Measurements from ENCODE around the gene HELQ.

The HELQ gene

DNA sequence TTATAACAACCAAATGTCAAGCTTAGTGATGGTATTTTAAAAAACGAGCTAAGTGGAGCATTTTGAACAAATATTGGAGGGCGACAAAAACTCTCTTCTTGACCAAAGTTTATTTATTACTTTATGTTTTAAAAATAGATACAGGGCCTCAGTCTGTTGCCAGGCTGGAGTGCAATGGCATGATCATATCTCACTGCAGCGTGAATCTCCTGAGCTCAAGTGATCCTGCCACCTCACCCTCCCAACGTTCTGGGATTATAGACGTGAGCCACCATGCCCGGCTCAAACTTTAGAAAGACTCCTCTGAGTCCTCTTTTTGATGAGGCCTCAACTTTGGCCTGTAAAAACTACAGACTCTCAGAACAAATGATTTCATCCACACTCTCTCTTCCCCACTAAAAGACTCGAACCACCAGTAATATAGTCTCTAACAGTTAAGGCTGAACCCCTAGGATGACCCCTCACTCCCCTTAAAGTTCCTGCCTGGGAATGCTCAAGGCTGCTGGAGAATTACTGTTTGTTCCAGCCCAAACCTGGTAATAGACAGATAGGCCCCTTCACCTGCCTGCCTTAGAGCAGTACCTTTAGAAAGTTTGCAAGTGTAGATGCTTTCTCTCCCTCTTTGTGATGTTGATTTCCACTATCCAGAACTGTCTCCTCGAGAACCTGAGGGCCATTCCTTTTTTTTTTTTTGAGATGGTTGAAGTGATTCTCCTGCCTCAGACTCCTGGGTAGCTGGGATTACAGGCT, 65.7 kb downstream of the HELQ start:
- DNase-seq (ENCODE audit: low spot score in 2 of 2) (no peak), ATAC-seq (no peak)
- Mint-ChIP-seq H3K4me3 (no peak overlapping the region), H3K4me1 (no peaks in the 10 kb centered on the region), H3K9me3 (no peaks in the 10 kb centered on the region), H3K36me3 (no peaks in the 10 kb centered on the region), H3K27ac (no peak overlapping the region)

DNA sequence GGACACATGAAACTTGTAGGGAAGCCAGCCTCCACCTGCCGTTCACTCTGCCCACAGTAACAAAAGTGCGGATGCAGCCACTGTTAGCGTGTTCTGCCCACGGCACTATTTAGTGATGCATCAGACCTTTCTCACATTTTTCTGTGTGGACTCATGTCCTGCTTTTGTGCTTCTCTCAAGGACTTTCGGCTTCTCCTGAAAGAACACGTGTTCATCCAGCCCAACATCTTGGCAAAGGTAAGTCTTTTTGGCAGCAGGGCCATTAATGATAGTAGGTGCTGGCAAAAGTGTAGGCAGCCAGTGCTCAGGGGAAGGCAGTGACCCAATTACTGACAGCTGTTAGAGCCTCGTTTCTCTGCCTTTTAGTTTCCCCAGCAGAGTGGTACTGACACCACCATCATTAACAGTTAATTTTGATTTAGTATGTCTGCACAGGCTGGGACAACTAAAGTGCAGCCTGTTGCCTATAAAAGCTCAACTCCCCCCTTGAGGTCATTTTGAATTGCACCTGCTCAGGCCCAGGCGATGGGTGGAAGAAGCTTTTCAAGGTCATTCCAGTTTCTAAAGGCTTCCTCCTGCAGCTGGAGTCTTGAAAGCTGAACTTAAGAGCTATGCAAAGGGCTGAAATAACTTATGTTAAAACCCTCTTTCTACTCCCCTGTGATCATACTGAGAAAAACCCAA, 66.4 kb downstream of the HELQ start:
- DNase-seq (ENCODE audit: low spot score in 2 of 2): no peak
- H3K36me3 Mint-ChIP-seq: no peaks in the 10 kb centered on the region
- no peak overlapping the region for H3K27ac Mint-ChIP-seq
- ATAC-seq: no peak
- no peaks in the 10 kb centered on the region for H3K9me3 Mint-ChIP-seq
- no peaks in the 10 kb centered on the region for H3K4me1 Mint-ChIP-seq
- no peak overlapping the region for H3K4me3 Mint-ChIP-seq

GRCh38 chr4:83388313-83388676, 67.3 kb downstream of the HELQ start:
- Mint-ChIP-seq H3K36me3 (no peaks in the 10 kb centered on the region), H3K9me3 (no peaks in the 10 kb centered on the region), H3K27ac (peak overlapping the region; percentile 56), H3K4me1 (no peaks in the 10 kb centered on the region), H3K4me3 (no peak overlapping the region)
- DNase-seq (ENCODE audit: low spot score in 2 of 2): no peak
- peak; percentile 45 for ATAC-seq

GRCh38 chr4:83387476-83388312, 67.9 kb downstream of the HELQ start:
- Mint-ChIP-seq H3K27ac (peak overlapping the region; percentile 56), H3K4me1 (no peaks in the 10 kb centered on the region), H3K9me3 (no peaks in the 10 kb centered on the region), H3K4me3 (no peak overlapping the region), H3K36me3 (no peaks in the 10 kb centered on the region)
- DNase-seq (ENCODE audit: low spot score in 2 of 2) (no peak), ATAC-seq (no peak)

GRCh38 chr4:83387012-83387411, 68.6 kb downstream of the HELQ start:
- Mint-ChIP-seq H3K9me3 (no peaks in the 10 kb centered on the region), H3K27ac (no peak overlapping the region), H3K4me3 (no peak overlapping the region), H3K4me1 (no peaks in the 10 kb centered on the region), H3K36me3 (no peaks in the 10 kb centered on the region)
- ATAC-seq (no peak), DNase-seq (ENCODE audit: low spot score in 2 of 2) (no peak)

DNA sequence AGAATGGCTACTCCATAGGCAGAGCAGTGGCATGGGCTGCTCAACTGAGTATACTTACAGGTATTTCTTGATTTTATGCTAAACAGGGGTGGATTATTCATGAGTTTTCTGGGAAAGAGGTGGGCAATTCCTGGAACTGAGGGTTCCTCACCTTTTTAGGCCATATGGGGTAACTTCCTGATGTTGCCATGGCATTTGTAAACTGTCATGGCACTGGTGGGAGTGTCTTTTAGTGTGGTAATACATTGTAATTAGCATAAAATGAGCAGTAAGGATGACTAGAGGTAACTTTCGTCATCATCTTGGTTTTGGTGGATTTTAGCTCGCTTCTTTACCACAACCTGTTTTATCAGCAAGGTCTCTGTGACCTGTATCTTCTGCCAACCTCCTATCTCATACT, 72.8 kb downstream of the HELQ start:
- DNase-seq (ENCODE audit: low spot score in 2 of 2): no peak
- Mint-ChIP-seq H3K4me3 (no peak overlapping the region), H3K4me1 (no peaks in the 10 kb centered on the region), H3K9me3 (peaks cover 3% of the 10 kb centered on the region), H3K27ac (no peak overlapping the region), H3K36me3 (no peaks in the 10 kb centered on the region)
- no peak for ATAC-seq

GRCh38 chr4:83381173-83381572, 74.5 kb downstream of the HELQ start:
- Mint-ChIP-seq H3K27ac (no peak overlapping the region), H3K4me1 (no peaks in the 10 kb centered on the region), H3K36me3 (no peaks in the 10 kb centered on the region), H3K9me3 (peaks cover 3% of the 10 kb centered on the region), H3K4me3 (no peak overlapping the region)
- DNase-seq (ENCODE audit: low spot score in 2 of 2) (no peak), ATAC-seq (no peak)

GRCh38 chr4:83378419-83378818, 77.2 kb downstream of the HELQ start:
- no peaks in the 10 kb centered on the region for H3K4me1 Mint-ChIP-seq
- no peaks in the 10 kb centered on the region for H3K36me3 Mint-ChIP-seq
- DNase-seq (ENCODE audit: low spot score in 2 of 2) (no peak), ATAC-seq (no peak)
- no peak overlapping the region for H3K27ac Mint-ChIP-seq
- H3K4me3 Mint-ChIP-seq: no peak overlapping the region
- H3K9me3 Mint-ChIP-seq: peaks cover 3% of the 10 kb centered on the region

- no peaks in the 10 kb centered on the region for H3K36me3 Mint-ChIP-seq
These were observed 82.7 kb downstream of the HELQ start for GRCh38 chr4:83372931-83373330.

GRCh38 chr4:83371936-83372335, 83.7 kb downstream of the HELQ start:
- no peaks in the 10 kb centered on the region for H3K9me3 Mint-ChIP-seq
- ATAC-seq (no peak), DNase-seq (ENCODE audit: low spot score in 2 of 2) (no peak)
- H3K36me3 Mint-ChIP-seq: no peaks in the 10 kb centered on the region
- H3K4me3 Mint-ChIP-seq: no peak overlapping the region
- no peaks in the 10 kb centered on the region for H3K4me1 Mint-ChIP-seq
- no peak overlapping the region for H3K27ac Mint-ChIP-seq

More at GRCh38 chr4:83372931-83373330, 82.7 kb downstream of the HELQ start:
- Mint-ChIP-seq H3K4me3 (no peak overlapping the region), H3K4me1 (no peaks in the 10 kb centered on the region), H3K27ac (peak overlapping the region; percentile 53), H3K9me3 (no peaks in the 10 kb centered on the region)
- no peak for DNase-seq (ENCODE audit: low spot score in 2 of 2)
- ATAC-seq: no peak

DNA sequence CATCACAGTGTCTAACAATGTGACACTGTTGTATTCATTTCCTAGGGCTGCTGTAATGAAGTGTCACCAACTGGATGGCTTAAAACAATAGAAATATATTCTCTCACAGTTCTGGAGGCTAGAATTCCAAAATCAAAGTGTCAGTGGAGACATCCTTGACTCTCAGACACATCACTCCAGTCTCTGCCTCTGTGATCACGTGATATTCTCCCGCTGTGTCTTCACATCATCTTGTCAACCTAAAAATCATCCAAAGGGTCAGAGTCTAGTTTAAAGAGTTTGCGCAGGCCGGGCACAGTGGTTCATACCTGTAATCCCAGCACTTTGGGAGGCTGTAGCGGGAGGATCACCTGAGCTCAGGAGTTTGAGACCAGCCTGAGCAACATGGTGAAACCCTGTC, 84.4 kb downstream of the HELQ start:
- Mint-ChIP-seq H3K4me1 (no peaks in the 10 kb centered on the region), H3K9me3 (no peaks in the 10 kb centered on the region), H3K36me3 (no peaks in the 10 kb centered on the region), H3K27ac (no peak overlapping the region), H3K4me3 (no peak overlapping the region)
- DNase-seq (ENCODE audit: low spot score in 2 of 2) (no peak), ATAC-seq (no peak)

- DNase-seq (ENCODE audit: low spot score in 2 of 2) (no peak), ATAC-seq (no peak)
- Mint-ChIP-seq H3K9me3 (no peaks in the 10 kb centered on the region), H3K4me3 (no peak overlapping the region), H3K4me1 (no peaks in the 10 kb centered on the region), H3K36me3 (no peaks in the 10 kb centered on the region), H3K27ac (no peak overlapping the region)
These were observed 85.0 kb downstream of the HELQ start for GRCh38 chr4:83370640-83370906.

DNA sequence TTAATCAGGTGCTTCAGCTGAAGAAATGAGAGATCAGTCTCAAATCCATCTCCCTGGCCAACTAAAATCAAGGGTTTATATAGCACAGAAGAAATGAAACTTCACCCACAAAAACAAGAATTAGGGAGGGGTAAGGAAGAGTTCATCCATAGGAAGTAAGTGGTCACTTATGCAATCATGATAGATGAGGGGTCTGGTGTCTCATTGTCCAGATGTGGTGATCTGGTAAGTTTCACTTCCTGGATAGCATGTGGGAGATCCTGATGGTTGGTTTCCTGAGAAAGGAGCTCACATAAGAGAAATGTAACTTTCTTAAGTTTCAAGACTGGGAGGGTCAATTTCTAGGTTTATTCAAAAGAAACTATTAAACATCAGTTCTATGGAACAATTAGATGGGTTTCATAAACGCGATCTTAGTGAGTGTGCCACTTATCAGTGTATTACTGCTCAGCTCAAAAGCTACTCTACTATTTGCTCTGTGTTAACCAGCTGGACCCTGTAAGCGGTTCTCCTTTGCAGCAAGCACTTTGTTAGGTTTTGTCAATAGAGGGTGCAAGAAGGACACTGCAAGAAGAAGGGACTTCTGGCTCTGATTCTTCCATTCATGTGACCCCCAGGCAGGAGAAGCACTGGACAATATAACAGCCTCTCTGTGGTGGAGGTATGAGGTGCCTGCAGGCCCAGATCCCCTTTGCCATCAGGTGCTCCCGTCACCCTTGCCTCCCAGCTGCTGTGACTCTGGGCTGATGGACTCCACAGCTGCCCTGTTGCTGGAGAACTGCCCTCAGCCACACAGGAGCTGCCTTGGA, 85.6 kb downstream of the HELQ start:
- DNase-seq (ENCODE audit: low spot score in 2 of 2) (no peak), ATAC-seq (no peak)
- no peak overlapping the region for H3K27ac Mint-ChIP-seq
- H3K9me3 Mint-ChIP-seq: no peaks in the 10 kb centered on the region
- H3K4me3 Mint-ChIP-seq: no peak overlapping the region
- no peaks in the 10 kb centered on the region for H3K4me1 Mint-ChIP-seq
- no peaks in the 10 kb centered on the region for H3K36me3 Mint-ChIP-seq

GRCh38 chr4:83364312-83364711, 91.3 kb downstream of the HELQ start:
- no peak for DNase-seq (ENCODE audit: low spot score in 2 of 2)
- Mint-ChIP-seq H3K27ac (no peak overlapping the region), H3K9me3 (no peaks in the 10 kb centered on the region), H3K36me3 (no peaks in the 10 kb centered on the region), H3K4me3 (no peak overlapping the region), H3K4me1 (no peaks in the 10 kb centered on the region)
- ATAC-seq: no peak
